Fibroblast of the conjunctiva (primary cell): ENCODE results near the gene NPNT.
A peak's percentile ranks its signal among the peaks of the same experiment; 100 is the strongest.
"Not testable (repeated sequence)": the region's sequence is repeated elsewhere in the genome, so short reads cannot be mapped to it uniquely, and the experiment has no call there.

Experiments used
- DNase-seq: peaks from one replicate; pipeline ENCODE4 v3.0.0-alpha.2; 2010; ENCODE audit warnings: low read depth

Gene NPNT

GRCh38 chr4:105894660-105895582 lies at the start of gene NPNT:
Gene NPNT, plus strand, starts transcription at chr4:105895471. Its CDS starts 182 bp downstream, at chr4:105895653.
- no peak for DNase-seq

- DNase-seq = no peak
Measured at GRCh38 chr4:105845559-105845958, 49.7 kb upstream of the NPNT start.

- not testable (repeated sequence) for DNase-seq
Measured at GRCh38 chr4:105848359-105848758, 46.9 kb upstream of the NPNT start.

DNA sequence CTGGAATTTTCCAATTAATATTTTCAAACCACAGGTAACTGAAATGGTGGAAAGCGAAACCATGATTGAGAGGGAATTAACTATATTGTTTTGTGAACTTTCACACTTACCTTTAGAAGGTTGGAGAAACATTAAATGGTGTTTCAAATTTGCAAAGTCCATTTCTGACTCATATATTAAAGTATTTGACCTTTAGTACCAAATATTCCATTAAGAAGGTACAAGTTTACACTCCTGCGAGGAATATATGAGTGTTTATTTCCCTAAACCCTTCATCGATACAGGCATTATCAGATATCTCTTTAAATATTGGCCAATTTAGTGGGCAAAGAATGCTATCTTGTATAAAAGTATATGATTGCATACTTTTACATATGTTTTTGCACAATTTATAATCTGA lies 44.1 kb upstream of the NPNT start:
- DNase-seq = no peak

GRCh38 chr4:105852230-105852629 lies 43.0 kb upstream of the NPNT start:
- not testable (repeated sequence) for DNase-seq

GRCh38 chr4:105858466-105859040 lies 36.7 kb upstream of the NPNT start:
- DNase-seq = no peak

DNA sequence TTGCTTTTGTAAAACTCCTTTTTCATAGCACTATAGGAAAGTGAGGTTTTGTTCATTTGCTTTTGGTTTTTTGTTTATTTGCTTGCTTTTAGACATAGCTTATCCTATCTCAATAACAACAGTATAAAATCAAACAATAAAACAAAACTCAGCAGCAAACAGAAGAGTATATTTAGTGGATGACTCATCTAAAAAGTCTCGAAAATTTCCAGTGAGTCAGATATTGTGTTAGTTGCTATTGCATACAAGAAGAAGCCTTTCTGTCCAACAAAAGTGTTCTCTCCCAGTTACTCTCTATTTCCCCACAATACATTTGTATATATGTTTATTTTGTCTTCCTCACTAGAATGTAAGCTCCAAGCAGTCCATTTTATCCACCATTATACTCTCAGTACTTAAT lies 36.0 kb upstream of the NPNT start:
- peak; percentile 60 for DNase-seq

GRCh38 chr4:105870963-105871362 lies 24.3 kb upstream of the NPNT start:
- no peak for DNase-seq

- no peak for DNase-seq
Measured at GRCh38 chr4:105871997-105872396, 23.3 kb upstream of the NPNT start.

DNA sequence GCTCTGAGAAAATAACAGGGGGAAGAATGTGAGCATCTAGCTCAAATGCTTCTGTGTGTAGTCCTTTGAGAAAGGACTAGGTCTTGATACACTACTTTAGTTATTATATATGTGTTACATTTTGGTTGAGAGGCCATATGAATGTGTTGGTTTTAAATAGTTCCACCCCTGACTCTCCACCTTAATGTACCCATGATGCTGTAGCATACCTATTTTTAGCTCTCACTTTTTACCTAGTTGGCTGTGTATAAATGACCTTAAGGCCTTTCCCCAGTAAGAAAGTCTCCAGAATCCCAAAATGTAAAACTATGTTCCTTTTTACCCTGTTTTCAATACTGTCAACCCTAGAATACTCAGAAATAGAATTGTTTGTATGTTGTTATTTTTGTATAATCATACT lies 20.0 kb upstream of the NPNT start:
- no peak for DNase-seq

DNA sequence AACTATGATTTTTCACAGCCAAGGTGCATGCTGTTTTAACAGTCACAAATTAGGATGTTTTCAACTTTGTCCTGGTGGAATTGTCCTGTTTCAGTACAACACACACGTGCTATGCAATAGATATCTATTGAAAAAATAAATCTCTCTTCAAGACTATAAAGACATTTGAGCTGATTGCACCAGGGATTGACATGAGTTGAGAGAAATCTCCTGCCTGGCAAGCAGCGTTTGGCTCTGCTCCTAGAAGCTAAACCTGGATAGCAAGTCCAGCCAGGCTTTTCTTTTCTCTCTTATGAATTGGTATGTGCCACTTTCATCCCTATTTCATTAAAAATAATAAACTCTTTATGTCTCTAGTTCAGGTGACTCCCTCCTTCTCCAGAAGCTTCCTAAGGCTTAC lies 16.6 kb upstream of the NPNT start:
- DNase-seq = no peak

DNA sequence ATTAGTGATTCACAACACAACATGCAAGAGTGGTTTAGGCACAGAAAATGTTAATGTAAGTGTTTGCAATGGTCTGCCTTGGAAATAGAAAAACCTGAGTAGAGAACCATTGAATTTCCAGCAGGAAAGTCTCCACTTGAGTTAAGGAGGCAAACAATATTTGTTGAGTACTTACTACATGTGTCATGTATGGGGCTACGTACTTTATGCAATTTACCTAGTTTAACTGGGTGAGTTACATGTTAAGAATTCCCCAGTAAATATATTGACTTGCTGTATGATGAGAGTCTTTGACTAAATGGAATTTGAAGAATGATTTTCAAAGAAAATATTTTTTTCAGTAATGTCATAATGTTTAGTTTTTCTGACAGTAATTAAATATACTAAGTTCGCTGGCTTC lies 7.8 kb upstream of the NPNT start:
- DNase-seq = no peak

- no peak for DNase-seq
Measured at GRCh38 chr4:105895583-105896460, 551 bp downstream of the NPNT start.

DNA sequence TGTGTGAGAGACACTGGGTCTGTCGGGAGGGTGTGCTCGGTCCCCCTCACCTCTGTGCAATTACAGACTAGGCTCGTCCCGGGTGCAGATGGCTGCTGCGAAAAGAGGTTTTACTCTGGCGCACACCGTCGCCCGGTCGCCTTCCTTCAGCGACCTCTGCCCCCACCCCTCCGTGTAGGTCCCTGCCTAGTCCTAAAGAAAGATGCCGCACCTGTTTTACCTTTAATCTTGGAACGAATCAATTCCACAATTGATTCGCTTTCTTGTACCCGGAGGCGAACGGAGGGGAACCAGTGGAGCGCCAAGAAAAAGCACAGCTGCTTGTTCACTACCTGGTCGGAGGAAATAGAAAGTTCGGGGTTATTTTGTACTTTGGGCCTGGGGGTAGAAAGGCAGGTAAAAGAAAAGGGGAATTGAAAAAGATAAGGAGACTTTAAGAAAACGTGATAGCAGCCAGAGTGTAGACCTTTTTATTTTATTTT lies 1.2 kb downstream of the NPNT start:
- DNase-seq = no peak

GRCh38 chr4:105896984-105897775 lies 1.9 kb downstream of the NPNT start:
- DNase-seq = no peak

- DNase-seq = no peak
Measured at GRCh38 chr4:105900541-105900940, 5.3 kb downstream of the NPNT start.

DNA sequence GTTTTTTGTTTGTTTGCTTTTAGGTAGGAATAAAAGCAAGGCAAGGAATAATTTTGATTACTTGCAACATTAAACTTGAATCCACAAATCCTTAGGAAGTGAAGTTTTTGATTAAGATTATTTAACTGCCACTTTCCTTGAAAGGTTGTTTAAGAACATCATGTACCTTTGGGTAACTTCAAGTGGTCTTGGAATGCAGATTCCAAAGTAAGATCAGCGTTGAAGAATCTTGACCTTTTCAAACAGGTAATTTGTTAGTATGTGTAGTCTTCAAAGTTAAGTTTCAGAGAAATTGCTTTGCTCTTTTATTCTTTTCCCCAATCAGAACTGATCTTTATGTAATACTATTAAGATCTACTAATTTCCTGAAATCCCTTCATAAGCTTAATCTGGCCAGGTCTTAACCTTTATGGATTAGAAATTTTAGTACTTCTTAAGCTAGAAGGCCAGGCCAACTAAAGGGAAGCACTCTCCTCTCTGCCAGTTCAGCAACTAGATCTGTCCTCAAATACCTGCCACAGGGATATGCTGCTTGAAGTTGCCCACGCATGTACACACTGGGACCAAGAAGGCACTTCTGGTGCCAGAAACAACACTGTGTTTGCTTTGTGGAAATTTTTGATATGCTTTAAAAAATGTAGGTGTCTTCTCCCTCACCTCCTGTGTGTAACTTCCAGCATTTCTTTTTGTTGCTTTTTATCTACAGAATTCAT lies 7.4 kb downstream of the NPNT start:
- DNase-seq = no peak

DNA sequence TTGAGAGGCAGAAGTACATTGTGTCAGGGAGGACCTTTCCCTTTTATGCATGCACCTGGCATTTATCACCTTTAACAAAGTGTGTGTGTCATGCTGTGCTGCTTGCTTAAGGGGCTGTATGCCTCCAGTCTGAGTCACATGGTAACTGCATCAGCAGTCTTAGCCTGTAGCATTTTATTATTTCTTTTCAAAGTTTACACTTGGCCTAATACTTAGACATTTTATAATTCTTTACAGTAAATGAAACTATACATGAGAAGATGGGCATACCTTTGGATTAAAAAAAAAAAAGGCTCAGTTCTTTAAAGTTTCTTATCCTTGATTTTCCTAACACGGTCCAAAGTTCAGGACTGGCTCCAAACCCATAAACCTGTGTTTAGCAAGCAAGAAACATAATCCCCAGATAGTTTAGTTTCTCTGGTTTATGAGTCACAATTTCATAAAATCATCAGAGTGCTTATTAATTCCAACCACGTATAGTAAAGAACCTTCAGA lies 14.6 kb downstream of the NPNT start:
- DNase-seq = no peak

- DNase-seq = no peak
Measured at GRCh38 chr4:105911426-105911825, 16.2 kb downstream of the NPNT start.

DNA sequence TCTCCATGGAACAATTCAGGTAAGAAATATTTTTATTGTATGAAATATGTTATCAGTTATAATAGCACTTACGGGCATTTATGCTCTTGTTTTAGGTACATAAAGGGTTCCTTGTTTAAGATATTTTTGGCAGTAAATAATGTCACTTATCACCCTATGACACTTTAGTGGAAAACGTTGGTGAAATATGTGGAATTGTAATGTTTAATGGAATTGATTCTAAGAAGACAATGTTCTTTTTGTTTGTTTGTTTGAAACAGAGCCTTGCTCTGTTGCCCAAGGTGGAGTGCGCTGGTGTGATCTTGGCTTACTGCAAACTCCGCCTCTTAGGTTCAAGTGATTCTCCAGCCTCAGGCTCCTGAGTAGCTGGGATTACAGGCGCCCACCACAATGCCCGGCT lies 17.4 kb downstream of the NPNT start:
- no peak for DNase-seq

- DNase-seq = no peak
Measured at GRCh38 chr4:105917171-105917685, 22.0 kb downstream of the NPNT start.
